HG02798 (cell line): ENCODE data around the gene CNPPD1.
A peak's percentile ranks its signal among the peaks of the same experiment; 100 is the strongest.

ENCODE experiments used
- ATAC-seq: cut with Tn5 transposase; IDR thresholded peaks from one replicate; pipeline ENCODE4 v1.9.1; 2021; ENCODE audit warnings: mild to moderate bottlenecking; ENCODE audit not compliant: unreplicated experiment, poor library complexity

The CNPPD1 gene

DNA sequence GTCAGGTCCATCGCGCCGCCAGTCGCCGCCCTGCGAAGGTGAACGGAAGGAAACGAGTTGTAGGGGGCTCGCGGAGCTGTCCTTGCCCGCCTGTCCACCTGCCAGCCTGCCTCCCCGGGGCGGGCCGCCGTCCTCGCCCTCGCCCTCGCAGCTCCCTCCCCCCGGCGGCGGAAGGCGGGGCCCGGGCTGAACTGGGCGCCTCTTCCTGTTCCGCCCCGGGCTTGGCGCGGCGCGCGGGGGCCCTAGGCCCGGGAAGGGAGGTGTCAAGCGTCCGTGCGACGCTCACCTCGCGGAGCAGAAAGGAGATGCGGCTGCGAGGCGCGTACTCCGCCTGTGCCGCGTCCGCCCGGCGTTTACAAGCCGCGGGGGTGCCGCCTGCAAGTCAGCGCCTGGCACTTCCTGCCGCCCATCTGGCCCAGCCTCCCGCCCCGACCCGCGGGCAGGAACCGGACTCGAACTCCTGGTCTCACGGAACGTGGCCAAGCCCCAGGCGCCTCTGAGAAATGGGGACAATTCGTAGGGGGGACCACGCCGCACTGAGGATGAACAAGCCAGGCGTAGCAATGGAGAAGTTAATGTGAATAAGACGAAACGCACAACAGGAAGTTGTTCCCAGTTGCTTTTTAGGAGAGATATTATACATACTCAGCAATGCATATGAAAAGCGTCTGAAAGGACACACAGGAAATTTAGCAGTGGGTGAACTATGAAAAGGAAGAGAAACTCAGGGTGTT is at the start of gene CNPPD1:
TSS of gene CNPPD1 (minus strand) at position 108 of the 734 bp plus-strand sequence. CDS start at position 11, 97 bp downstream.
- peak; percentile 73 for ATAC-seq

- ATAC-seq: no peak
Measured at GRCh38 chr2:219225350-219225749, 48.6 kb upstream of the CNPPD1 start.

DNA sequence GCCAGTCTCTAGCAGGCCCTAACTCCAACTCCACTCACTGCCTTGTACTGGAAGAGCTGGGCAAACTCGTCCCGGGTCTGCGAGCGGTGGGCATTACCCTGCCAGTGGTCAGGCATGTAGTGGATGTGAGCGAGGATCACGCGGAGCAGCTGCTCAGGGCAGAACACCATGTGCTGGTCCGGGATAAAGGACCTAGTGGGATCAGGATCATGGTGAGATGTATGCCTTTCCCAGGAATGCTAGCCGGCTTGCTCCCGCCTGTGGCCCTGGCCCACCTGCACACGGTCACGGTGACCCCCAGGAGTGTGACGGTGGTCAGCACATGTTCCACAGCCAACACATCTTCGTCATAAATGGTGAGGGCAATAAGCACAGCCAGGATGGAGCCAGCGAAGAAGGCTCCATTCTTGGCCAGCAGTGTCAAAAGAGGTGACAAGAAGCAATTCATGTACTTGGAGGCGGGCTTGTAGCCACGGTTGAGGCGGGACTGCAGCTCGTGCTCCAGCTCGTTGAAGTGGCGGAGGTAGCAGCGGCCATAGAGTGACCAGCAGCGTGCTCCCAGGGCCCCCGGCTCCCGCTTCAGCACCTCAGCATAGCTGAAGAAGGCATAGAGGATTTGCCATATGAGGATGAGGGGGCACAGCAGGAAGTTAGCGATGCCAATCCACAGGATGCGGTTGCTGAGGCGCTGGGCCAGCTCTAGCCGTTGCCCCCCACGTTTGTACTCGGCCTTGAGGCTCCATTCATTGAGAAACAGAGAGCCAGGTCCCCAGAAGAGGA is 47.3 kb upstream of the CNPPD1 start:
- ATAC-seq: no peak

GRCh38 chr2:219221957-219222518 is 45.3 kb upstream of the CNPPD1 start:
- ATAC-seq: no peak

- no peak for ATAC-seq
Measured at GRCh38 chr2:219220652-219221402, 44.1 kb upstream of the CNPPD1 start.

DNA sequence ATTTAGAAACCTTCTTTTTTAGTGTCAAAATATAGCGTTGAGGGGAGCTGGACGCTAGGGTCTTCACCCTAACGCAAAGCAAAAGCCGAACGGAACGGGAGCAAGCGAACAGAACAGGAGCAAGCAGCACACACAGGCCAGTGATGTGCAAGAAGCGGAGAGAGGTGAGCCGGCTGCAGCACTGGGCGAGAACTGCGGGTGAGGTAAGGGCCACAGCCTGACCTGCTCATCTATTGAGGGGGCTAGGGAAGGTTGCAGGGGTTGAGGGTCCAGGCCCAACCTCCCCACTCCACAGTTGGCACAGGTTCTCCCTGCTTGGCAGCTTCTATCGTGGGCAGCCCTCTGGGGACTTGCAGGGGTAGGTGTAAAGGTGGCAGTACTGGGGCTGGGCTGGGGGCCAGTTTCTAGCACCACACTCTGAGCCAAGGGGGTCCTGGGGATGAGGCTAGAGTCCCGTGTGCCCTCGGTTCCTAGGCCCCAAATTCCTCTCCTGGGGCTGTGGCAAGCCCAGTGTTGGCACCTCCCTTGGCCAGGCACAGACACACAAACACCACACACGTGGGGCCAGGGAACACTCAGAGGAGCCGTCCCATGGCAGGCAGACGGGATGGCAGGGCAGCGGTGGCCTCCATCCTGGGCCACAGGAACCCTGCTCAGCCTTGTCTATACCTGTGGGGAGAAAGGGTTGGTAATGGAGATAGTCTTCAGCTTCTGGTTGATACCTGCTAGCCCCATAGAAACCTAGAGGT is 43.2 kb upstream of the CNPPD1 start:
- ATAC-seq: no peak

DNA sequence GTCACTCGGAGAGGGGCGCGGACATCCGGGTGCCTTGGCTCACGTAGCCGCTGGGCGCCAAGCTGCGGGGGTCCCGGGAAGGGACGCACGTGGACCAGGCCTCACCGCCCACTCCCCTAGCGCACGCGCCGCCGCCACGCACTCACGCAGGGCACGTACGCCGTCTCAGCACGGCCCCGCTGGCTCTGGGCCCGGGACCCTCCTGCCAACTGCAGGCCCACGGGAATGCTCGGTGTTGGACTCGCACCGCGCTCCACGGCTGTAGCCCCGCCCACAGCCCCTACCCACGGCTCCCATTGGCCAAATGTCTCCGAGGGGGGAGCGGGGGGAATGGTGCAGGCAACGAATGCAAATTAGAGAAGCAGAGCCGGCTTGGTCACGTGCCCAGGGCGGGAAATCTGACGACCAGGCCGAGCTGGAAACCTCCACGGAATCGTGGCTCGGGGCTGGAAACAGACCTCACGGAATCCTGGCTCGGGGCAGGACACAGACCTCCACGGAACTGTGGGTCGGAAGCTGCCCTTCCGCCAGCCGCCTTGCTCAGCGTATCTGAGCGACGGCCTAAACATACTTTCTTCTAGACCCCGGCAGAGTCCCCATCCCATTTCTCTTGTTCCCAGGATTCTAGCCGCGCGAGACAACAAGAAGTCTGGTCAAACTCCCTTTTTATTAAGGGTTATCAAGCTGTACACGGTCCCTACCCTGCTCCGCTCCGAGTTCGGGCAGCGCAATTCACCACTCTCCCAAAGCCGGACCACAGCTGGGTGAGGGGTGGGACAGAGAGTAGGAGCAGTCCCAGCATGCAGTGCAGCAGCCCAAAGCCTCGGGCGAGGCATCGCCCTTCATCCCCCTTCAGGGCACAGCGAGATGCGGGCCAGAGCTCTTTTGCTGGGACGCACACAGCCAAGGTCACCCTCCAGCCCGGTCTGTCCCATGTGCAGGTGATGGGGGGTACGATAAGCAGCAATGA is 42.3 kb upstream of the CNPPD1 start, which contains the start of gene ABCB6:
TSS of gene ABCB6 (minus strand) at position 227 of the 970 bp plus-strand sequence. CDS start 285 bp downstream, outside the sequence.
- peak; percentile 87 for ATAC-seq

GRCh38 chr2:219218217-219218731 is 41.5 kb upstream of the CNPPD1 start:
- ATAC-seq: no peak

- no peak for ATAC-seq
Measured at GRCh38 chr2:219216535-219216915, 39.8 kb upstream of the CNPPD1 start.

DNA sequence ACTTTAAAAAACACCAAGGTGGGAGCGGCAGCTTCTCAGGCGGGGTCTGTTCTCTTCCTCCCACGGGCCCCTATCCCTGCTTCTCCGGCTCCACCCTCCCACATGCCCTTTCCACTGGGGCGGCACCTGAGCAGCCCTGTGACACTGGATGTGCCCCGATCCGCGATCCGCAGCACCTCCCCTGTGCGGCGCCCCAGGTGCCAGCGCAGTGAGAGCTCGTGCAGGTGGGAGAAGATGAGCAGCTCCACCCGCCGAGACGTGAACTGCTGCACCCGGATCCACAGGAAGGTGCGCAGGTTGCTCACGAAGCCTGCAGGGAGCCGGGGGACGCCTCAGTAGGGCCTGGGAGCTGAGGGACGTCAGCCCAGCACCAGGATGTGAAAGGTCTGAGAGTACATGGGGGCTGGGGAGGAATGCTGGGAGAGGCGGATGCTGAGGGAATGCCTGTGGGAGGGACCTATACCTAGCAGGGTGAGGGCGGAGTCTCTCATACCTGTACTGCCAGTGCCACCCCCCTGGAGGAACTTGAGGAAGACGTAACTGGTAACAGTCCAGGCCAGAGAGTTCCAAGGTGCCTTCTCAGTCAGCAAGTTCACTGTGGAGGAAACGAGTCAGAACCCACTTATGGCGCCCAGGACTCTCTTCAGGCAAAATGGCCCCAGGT is 39.3 kb upstream of the CNPPD1 start:
- ATAC-seq: no peak

DNA sequence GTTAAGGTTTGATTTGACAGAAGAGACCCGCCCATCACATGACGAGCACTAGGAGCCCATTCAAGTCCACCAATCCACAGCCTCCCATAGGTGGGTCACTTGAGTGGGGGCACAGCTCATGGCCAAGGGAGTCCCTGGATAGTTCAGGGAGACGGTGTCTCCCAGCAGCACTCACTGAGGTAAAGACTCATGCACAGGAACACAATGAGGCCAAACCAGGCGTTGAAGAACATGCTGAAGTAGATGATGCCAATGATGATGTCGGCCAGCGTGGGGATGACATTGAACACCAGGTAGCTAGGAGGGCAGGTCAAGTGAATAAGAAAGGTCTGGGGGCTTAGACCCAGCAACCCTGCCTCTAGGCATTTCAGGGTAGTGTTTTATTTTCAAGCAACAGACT is 38.1 kb upstream of the CNPPD1 start:
- no peak for ATAC-seq

DNA sequence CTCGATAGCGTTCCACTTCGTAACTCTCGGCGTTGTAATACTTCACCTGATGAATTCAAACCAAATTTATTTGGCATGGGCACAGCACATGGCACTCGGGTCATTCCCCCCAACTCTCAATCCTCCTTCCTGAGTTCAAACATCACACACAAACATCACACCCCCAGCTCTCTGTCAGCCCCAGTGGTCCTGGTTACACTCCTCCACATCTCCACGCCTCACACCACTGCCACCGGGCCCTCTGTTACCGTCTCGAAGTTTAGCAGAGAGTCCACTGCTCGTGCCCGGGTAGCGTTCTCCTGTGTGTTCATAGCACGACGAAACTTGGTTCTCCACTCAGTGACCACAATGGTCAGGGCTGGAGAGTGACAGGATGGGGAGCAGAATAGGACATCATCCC is 37.4 kb upstream of the CNPPD1 start:
- ATAC-seq: no peak

DNA sequence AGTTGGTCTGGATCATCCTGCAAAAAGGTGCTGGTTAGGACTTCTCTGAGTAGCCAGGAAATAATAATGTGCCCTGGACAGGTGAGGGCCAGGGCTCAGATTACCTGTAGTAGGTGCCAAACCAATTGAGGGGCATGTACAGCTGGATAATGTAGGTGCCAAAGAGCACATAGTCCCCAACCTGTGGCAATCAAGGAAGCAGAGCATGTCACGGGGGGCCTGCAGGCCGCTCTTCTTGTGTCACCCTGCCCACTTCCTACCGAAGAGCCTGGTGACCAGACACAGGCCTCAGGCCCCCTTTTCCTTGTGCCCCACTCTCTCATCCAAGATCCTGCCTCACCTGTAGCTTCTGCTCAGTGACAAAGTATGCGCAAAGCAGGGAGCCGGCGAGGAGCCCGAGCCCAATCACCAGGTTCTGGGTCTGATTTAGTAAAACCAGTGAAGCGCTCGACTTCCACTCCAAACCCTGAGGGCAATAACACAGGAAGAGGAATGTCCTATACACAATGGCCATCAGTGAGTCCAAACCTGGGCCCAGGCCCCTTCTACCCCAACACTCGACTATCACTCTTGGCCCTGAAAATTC is 36.9 kb upstream of the CNPPD1 start:
- no peak for ATAC-seq

DNA sequence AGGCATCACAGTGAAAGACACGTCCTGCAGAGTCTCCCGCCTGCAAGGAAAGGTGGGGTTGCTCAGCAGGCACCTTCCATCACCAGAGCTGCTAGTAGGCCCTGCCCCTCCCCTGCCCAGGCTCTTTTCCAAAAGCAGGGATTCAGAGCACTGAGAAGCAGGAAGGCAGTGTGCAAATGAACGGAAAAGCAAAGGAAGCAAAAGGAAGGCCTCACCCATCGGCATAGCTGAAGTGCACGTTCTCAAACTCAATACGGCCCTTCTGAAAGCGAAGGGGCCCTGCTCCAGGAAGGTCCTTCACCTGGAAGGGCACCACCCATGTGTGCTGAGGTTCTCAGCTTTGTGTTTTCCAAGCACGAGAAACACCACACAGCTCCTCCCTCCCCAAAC is 36.3 kb upstream of the CNPPD1 start:
- no peak for ATAC-seq

- no peak for ATAC-seq
Measured at GRCh38 chr2:219210886-219211362, 34.2 kb upstream of the CNPPD1 start.

DNA sequence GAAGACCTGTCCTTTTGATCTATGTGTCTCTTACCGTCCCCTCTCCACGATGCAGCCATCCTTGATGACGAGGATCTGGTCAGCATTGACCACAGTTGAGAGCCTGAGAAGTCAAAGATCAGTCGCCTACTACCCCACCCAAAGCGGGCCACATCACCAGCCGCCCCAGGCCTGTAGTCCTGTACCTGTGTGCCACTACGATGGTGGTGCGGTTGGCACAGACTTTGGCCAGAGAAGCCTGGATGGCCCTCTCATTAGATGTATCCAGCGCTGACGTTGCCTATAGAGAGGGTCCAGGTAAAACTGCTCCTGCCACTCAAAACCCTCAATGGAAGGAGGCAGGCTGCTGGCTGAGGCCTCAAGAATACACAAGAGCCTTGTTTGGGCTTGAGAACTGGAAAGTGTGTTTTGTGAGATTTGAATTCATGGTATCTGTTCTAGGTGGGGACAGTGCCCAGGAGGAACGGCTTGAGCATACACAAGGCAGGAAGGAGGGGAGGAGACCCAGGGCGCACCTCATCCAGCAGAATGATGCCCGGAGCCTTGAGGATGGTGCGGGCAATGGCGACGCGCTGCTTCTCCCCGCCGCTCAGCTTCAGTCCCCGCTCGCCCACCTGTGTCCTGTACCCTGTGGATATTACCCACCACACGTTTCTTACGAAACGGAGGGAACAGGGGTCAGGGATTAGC is 33.6 kb upstream of the CNPPD1 start:
- no peak for ATAC-seq
